Right lobe of liver (tissue), 6 donors: ENCODE data around the gene DIS3L2. TPM values are rescaled to one million over a fixed set of nuclear protein-coding genes. Genes with fewer than 3 reads are reported as not detected.
"Not testable (repeated sequence)": the region's sequence is repeated elsewhere in the genome, so short reads cannot be mapped to it uniquely, and the experiment has no call there.

ENCODE experiments used
- ATAC-seq, 4 donors: fragments of 200-7000 bp; cut with Tn5 transposase; one replicate each; pipeline ENCODE4 v1.9.1; 2020; ENCODE audit warnings: mild to moderate bottlenecking in 4 of 4, moderate library complexity in 4 of 4
- DNase-seq, 3 donors: peaks; one replicate each; pipeline ENCODE4 v3.0.0-alpha.2; 2020
- H3K27ac ChIP-seq, 3 donors: fragments of 200-600 bp; one replicate each; pipeline ENCODE4 v1.8.0; 2022
- H3K27me3 ChIP-seq, 2 donors: fragments of 200-600 bp; one replicate each; pipeline ENCODE4 v1.8.0; 2022
- H3K36me3 ChIP-seq, 4 donors: fragments of 200-600 bp; sonication (generic) in 1 of 4; one replicate each; pipeline versions ENCODE4 v1.5.1 to v1.8.0; 2017 to 2022; ENCODE audit warnings: control low read depth in 1 of 4
- H3K4me1 ChIP-seq, 4 donors: fragments of 200-600 bp; sonication (generic) in 1 of 4; one replicate each; pipeline versions ENCODE4 v1.5.1 to v1.8.0; 2017 to 2022; ENCODE audit warnings: control low read depth in 1 of 4
- H3K4me3 ChIP-seq, 3 donors: fragments of 200-600 bp; one replicate each; pipeline ENCODE4 v1.8.0; 2022
- H3K9me3 ChIP-seq, 4 donors: fragments of 200-600 bp; sonication (generic) in 1 of 4; one replicate each; pipeline versions ENCODE4 v1.5.1 to v1.8.0; 2017 to 2022; ENCODE audit warnings: control low read depth in 1 of 4
- POLR2A ChIP-seq: fragments of 450-650 bp; IDR thresholded peaks from one replicate; pipeline ENCODE4 v1.6.1; 2017; ENCODE audit warnings: antibody characterized with exemption, mild to moderate bottlenecking
- WGBS: methylation state at CpG from one replicate; pipeline ENCODE4 v1.1.6; 2018; ENCODE audit warnings: low coverage, low lambda C conversion rate; ENCODE audit not compliant: insufficient coverage; ENCODE audit errors: missing lambda C conversion rate; 5-methylcytosine and 5-hydroxymethylcytosine counted together
- intact Hi-C, 2 donors: fragments of 100-400 bp; cut with DNase I; formaldehyde crosslinking; loops; one replicate each; pipeline versions ENCODE4 v1.11.2 to v1.14.1; 2022
- total RNA-seq, 6 experiments: library from RNA; depleted of rRNA in 2 of 6; stranded (reverse); fragments of >200 nt in 2 of 6; fragmentation: NEBNext Ultra II Directional in 3 of 6; extraction: Animal tissue kit (Norgen Biotek cat#: 25700) in 3 of 6; gene quantifications; one replicate each; pipeline versions ENCODE4 v1.1.0 to v1.2.4, GENCODE V29; 2016 to 2023
- TF ChIP-seq, protein P1 (sequence below), 4 donors: fragments of 200-600 bp in 3 of 4; fragments of 450-650 bp in 1 of 4; IDR thresholded peaks; one replicate each; pipeline versions ENCODE4 v1.5.1 to v1.8.0; 2016 to 2022; ENCODE audit warnings: antibody characterized with exemption in 4 of 4, mild to moderate bottlenecking in 2 of 4
- donor health status: DM: no; HTN: yes; CAD: no.
- donor health status: DM: no; HTN: no; CAD: no.
- donor health status: DM: no; HTN: no; CAD: no.
- donor health status: DM: no; HTN: yes; CAD: no.
- donor health status: DM: no; HTN: yes; CAD: no.

DIS3L2 gene
- total RNA-seq, 6 experiments from 2014 or later = 8.1 to 22.3 (median 16.7) TPM

DNA sequence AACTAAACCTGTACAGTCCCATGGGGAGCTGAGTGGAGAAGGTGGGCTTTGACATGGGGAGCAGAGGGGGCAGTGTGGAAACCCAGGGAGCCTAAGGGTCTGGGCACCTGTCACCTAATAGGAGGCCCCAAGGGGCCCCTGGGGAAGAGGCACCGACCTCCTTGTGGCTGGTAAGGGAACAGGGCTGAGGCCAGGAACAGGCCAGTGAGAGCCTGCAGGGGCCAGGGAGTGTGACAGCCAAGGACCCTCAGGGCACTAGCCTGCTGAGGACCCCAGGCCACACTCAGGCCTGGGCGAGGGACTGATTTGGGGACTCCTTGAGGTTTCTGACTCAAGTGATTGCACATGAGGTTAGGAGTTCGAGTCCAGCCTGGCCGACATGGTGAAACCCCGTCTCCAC is 392.6 kb downstream of the DIS3L2 start:
- Histone ChIP-seq H3K27ac (no peak overlapping the region), H3K36me3 (no peaks in the 10 kb centered on the region), H3K4me1 (peaks cover 0 to 3% (median 0%) of the 10 kb centered on the region in 4 donors), H3K4me3 (no peak overlapping the region), H3K27me3 (peaks cover 0 to 27% of the 10 kb centered on the region in 2 donors), H3K9me3 (no peaks in the 10 kb centered on the region)
- peak in 1 of 4 donors; percentile 18 for ATAC-seq
- peak in 1 of 3 donors; percentile 23 for DNase-seq
- WGBS = 95% methylated on average over 3 of the region's 5 CpGs
- intact Hi-C loops = no loop called here
- TF ChIP-seq POLR2A = no peak
- TF ChIP-seq, protein P1, sequence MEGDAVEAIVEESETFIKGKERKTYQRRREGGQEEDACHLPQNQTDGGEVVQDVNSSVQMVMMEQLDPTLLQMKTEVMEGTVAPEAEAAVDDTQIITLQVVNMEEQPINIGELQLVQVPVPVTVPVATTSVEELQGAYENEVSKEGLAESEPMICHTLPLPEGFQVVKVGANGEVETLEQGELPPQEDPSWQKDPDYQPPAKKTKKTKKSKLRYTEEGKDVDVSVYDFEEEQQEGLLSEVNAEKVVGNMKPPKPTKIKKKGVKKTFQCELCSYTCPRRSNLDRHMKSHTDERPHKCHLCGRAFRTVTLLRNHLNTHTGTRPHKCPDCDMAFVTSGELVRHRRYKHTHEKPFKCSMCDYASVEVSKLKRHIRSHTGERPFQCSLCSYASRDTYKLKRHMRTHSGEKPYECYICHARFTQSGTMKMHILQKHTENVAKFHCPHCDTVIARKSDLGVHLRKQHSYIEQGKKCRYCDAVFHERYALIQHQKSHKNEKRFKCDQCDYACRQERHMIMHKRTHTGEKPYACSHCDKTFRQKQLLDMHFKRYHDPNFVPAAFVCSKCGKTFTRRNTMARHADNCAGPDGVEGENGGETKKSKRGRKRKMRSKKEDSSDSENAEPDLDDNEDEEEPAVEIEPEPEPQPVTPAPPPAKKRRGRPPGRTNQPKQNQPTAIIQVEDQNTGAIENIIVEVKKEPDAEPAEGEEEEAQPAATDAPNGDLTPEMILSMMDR (IDR thresholded peaks at IDR 0.05) = no peak

DNA sequence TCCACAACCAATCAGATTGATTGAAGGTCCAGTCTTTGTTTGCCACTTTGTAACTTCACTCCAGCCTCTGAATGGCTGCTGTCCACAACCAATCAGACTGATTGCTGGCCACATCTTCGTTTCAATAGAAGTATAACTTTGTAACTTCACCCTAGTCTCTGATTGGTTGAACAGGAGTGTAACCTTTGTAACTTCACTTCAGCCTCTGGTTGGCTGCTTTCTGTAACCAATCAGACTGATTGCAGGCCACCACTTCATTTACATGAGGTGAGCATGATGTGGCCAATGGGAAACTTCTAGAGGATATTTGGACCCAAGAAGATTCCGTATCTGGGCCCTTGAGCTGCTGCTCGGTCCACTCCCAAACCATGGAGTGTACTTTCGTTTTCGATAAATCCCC is 400.1 kb downstream of the DIS3L2 start:
- Histone ChIP-seq H3K9me3 (no peaks in the 10 kb centered on the region), H3K27ac (no peak overlapping the region), H3K4me3 (no peak overlapping the region), H3K36me3 (no peaks in the 10 kb centered on the region), H3K27me3 (no peaks in the 10 kb centered on the region), H3K4me1 (no peaks in the 10 kb centered on the region)
- ATAC-seq = no peak
- WGBS = 85% methylated on average over 5 of the region's 5 CpGs
- TF ChIP-seq, protein P1 (IDR thresholded peaks at IDR 0.05) = no peak
- TF ChIP-seq POLR2A = no peak
- no peak for DNase-seq
- intact Hi-C loops = no loop called here

- no peak overlapping the region for H3K27ac ChIP-seq
- no peak for TF ChIP-seq POLR2A
- TF ChIP-seq, protein P1 (IDR thresholded peaks at IDR 0.05) = no peak
- 67% methylated on average over 6 of the region's 8 CpGs for WGBS
- intact Hi-C loops = no loop called here
- no peak overlapping the region for H3K4me3 ChIP-seq
- no peaks in the 10 kb centered on the region for H3K27me3 ChIP-seq
- ATAC-seq (no peak), DNase-seq (no peak)
- no peaks in the 10 kb centered on the region for H3K9me3 ChIP-seq
- H3K36me3 ChIP-seq = no peaks in the 10 kb centered on the region
- H3K4me1 ChIP-seq = no peaks in the 10 kb centered on the region
Measured at GRCh38 chr2:232362174-232362900, 400.8 kb downstream of the DIS3L2 start.

DNA sequence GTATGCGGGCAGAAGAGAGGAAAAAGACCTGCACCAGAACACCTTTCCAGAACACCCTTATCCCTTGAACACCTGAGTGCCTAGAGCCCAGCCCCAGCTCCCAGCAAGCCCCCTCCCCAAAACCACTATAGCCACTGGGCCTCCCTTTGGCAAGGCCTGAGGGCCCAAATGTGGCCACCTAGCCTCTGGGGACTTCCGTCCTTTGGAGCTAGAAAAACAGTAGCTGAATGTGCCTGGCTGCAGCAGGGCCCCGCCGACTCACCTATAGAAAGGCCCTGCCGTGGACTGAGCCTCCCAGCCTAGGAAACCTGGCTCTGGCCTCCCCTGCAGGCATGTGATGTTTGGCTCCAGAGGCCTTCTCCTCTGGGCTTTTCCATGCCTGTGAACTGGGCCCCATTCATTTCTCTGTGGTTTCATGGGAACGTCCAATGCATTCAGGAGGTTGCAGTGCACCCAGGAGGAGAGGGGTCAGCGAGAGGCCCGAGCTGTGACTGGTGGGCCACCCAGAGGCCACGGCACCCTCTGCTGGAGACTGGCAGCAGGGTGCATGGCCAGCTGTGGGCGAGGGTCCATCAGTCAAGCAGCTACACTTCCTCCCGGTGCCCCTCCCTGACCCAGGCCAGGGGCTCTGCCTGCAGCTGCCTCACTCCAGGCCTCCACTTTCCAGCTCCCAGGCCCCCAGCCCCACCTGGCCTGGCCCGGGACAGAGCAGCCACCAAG is 401.7 kb downstream of the DIS3L2 start:
- H3K4me3 ChIP-seq, intact Hi-C loops, H3K9me3 ChIP-seq, H3K27ac ChIP-seq, H3K27me3 ChIP-seq, H3K36me3 ChIP-seq, H3K4me1 ChIP-seq: not testable (repeated sequence)
- peak in 2 of 3 donors; percentile 33 to 39 for DNase-seq
- peak in 2 of 4 donors; percentile 11 to 35 for ATAC-seq
- WGBS = no CpG with 5 or more reads among the region's 12 CpGs
